PC-9 (cell line): ENCODE data around the gene UBE4A.

Experiments used
- EZH2 ChIP-seq: fragments of 200-600 bp; sonication (generic); IDR thresholded peaks from 2 replicates; pipeline ENCODE4 v1.8.0; 2017; ENCODE audit warnings: antibody characterized with exemption, low read depth
- TF ChIP-seq, protein P1 (sequence below): fragments of 200-600 bp; sonication (generic); conservative IDR thresholded peaks from 2 replicates; pipeline ENCODE4 v1.6.1; 2017; ENCODE audit warnings: mixed run types, antibody characterized with exemption, mild to moderate bottlenecking, moderate library complexity

DNA sequence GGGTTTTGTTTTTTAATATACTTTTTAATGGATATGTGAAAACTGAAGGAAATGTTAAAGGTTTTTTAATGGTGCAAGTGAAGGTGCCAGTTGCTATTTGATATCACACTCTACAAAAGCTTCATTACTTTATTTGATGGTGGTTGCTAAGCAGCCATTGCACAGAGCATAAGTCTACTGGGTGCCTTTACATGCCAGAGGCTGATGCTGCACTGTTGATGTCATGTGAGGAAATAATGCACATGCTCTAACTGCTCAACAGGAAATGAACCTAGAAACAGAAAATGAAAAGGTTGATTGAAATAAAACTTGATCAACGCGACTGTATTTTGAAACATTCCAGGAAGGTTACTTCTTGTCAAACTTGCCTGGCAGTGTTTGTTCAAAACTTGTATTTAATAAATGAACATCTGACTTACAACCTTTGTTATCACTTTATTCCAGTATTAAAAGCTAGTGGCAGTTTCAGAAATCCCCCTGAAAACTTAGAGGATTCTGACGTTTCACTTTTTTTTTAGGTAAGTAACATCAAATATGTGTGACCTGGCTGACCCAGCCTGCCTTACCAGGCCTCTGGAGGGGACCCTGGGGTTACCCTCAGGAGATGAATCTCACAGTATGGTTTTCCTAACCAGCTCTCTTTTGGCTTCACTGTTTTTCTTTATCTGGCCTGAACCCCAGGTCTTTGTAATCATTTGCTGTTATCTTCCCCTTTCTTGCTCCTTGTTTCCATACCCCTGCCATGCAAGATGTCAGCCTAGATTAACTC is 39.6 kb downstream of the UBE4A start:
- TF ChIP-seq, protein P1, sequence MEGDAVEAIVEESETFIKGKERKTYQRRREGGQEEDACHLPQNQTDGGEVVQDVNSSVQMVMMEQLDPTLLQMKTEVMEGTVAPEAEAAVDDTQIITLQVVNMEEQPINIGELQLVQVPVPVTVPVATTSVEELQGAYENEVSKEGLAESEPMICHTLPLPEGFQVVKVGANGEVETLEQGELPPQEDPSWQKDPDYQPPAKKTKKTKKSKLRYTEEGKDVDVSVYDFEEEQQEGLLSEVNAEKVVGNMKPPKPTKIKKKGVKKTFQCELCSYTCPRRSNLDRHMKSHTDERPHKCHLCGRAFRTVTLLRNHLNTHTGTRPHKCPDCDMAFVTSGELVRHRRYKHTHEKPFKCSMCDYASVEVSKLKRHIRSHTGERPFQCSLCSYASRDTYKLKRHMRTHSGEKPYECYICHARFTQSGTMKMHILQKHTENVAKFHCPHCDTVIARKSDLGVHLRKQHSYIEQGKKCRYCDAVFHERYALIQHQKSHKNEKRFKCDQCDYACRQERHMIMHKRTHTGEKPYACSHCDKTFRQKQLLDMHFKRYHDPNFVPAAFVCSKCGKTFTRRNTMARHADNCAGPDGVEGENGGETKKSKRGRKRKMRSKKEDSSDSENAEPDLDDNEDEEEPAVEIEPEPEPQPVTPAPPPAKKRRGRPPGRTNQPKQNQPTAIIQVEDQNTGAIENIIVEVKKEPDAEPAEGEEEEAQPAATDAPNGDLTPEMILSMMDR: no peak
- no peak for TF ChIP-seq EZH2
